ENCODE data around the gene TNRC18.
A peak's percentile ranks its signal among the peaks of the same experiment; 100 is the strongest.

The TNRC18 gene

GRCh38 chr7:5451391-5451790 is 27.8 kb upstream of the TNRC18 start:
- no peak for DNase-seq (ENCODE audit: low read depth)

GRCh38 chr7:5450549-5451327 is 27.1 kb upstream of the TNRC18 start:
- DNase-seq (ENCODE audit: low read depth) = no peak

- no peak for DNase-seq (ENCODE audit: low read depth)
Measured at GRCh38 chr7:5448378-5449037, 24.9 kb upstream of the TNRC18 start.

- DNase-seq (ENCODE audit: low read depth) = no peak
Measured at GRCh38 chr7:5445981-5446594, 22.5 kb upstream of the TNRC18 start.

GRCh38 chr7:5443678-5444077 is 20.0 kb upstream of the TNRC18 start:
- DNase-seq (ENCODE audit: low read depth) = no peak

- no peak for DNase-seq (ENCODE audit: low read depth)
Measured at GRCh38 chr7:5442757-5443305, 19.2 kb upstream of the TNRC18 start.

- no peak for DNase-seq (ENCODE audit: low read depth)
Measured at GRCh38 chr7:5441840-5442503, 18.3 kb upstream of the TNRC18 start.

GRCh38 chr7:5439572-5440496 is 16.2 kb upstream of the TNRC18 start:
- no peak for DNase-seq (ENCODE audit: low read depth)

- no peak for DNase-seq (ENCODE audit: low read depth)
Measured at GRCh38 chr7:5439209-5439571, 15.6 kb upstream of the TNRC18 start.

- no peak for DNase-seq (ENCODE audit: low read depth)
Measured at GRCh38 chr7:5437987-5438386, 14.4 kb upstream of the TNRC18 start.

- no peak for DNase-seq (ENCODE audit: low read depth)
Measured at GRCh38 chr7:5437348-5437892, 13.8 kb upstream of the TNRC18 start.

- no peak for DNase-seq (ENCODE audit: low read depth)
Measured at GRCh38 chr7:5436003-5436678, 12.5 kb upstream of the TNRC18 start.

GRCh38 chr7:5435291-5436002 is 11.8 kb upstream of the TNRC18 start:
- DNase-seq (ENCODE audit: low read depth) = no peak

- DNase-seq (ENCODE audit: low read depth) = no peak
Measured at GRCh38 chr7:5433181-5433580, 9.5 kb upstream of the TNRC18 start.

GRCh38 chr7:5432691-5433090 is 9.1 kb upstream of the TNRC18 start:
- no peak for DNase-seq (ENCODE audit: low read depth)

- no peak for DNase-seq (ENCODE audit: low read depth)
Measured at GRCh38 chr7:5431560-5432015, 8.0 kb upstream of the TNRC18 start.

GRCh38 chr7:5430612-5430947 is 6.9 kb upstream of the TNRC18 start:
- no peak for DNase-seq (ENCODE audit: low read depth)

- no peak for DNase-seq (ENCODE audit: low read depth)
Measured at GRCh38 chr7:5429857-5430611, 6.4 kb upstream of the TNRC18 start.

- DNase-seq (ENCODE audit: low read depth) = peak; percentile 96
Measured at GRCh38 chr7:5429253-5429856, 5.7 kb upstream of the TNRC18 start.
